ENCODE measurements around the gene PAWR. TPM values are rescaled to one million over a fixed set of nuclear protein-coding genes. Genes with fewer than 3 reads are reported as not detected.

Gene PAWR
- total RNA-seq, 1 experiment from 2014 or later: 176 TPM

GRCh38 chr12:79710707-79711483 lies 20.1 kb upstream of the PAWR start:
- H3K14ac ChIP-seq (ENCODE audit: insufficient read depth, low read length): no peak overlapping the region
- H3K79me2 ChIP-seq (ENCODE audit: insufficient read depth, low read length): no peaks in the 10 kb centered on the region
- H3K4me1 ChIP-seq (ENCODE audit: insufficient read depth, low read length): no peaks in the 10 kb centered on the region
- H3K23ac ChIP-seq (ENCODE audit: insufficient read length, low read depth, low read length): no peak overlapping the region
- no peak overlapping the region for H4K5ac ChIP-seq (ENCODE audit: insufficient read length, low read depth, low read length)
- H3T11ph ChIP-seq (ENCODE audit: low read length): no peak overlapping the region
- Mint-ChIP-seq H3K4me3 (no peak overlapping the region), H3K27me3 (ENCODE audit: low read depth) (no peaks in the 10 kb centered on the region; the same call in 1 of the 2 replicates), H3K9me3 (no peaks in the 10 kb centered on the region), H3K27ac (no peak overlapping the region), H3K36me3 (ENCODE audit: insufficient read depth in 1 of 3, low read depth in 3 of 3) (peaks cover 0 to 3% (median 0%) of the 10 kb centered on the region in 3 experiments; a peak in 1 of 7 replicates), H3K4me1 (peaks cover 11 to 14% of the 10 kb centered on the region in 2 experiments)
- H3K79me1 ChIP-seq (ENCODE audit: insufficient read depth, low read depth, low read length, poor library complexity, severe bottlenecking): no peaks in the 10 kb centered on the region
- no peak overlapping the region for H3K27ac ChIP-seq (ENCODE audit: insufficient read length, low read depth, low read length)
- no peaks in the 10 kb centered on the region for H3K9me3 ChIP-seq (ENCODE audit: control insufficient read depth, low read depth, low read length)
- no peak overlapping the region for H4K91ac ChIP-seq (ENCODE audit: insufficient read length, low read depth, low read length)
- no peak overlapping the region for H3K18ac ChIP-seq (ENCODE audit: insufficient read length, low read depth, low read length)
- DNase-seq: peak; percentile 56
- no peaks in the 10 kb centered on the region for H3K23me2 ChIP-seq (ENCODE audit: insufficient read length, low read depth, low read length, poor library complexity, severe bottlenecking)
- no CpG with 5 or more reads among the region's 50 CpGs for WGBS (ENCODE audit: extremely low coverage, insufficient read length, low lambda C conversion rate)
- no peak overlapping the region for H2BK120ac ChIP-seq (ENCODE audit: low read depth, low read length, poor library complexity, severe bottlenecking)
- H4K8ac ChIP-seq (replicated peaks; ENCODE audit: insufficient read length, low read depth, low read length): no peak overlapping the region
- H2BK5ac ChIP-seq (ENCODE audit: insufficient read length, low read length): no peak overlapping the region
- no peak overlapping the region for H2BK20ac ChIP-seq (ENCODE audit: low read depth, low read length, poor library complexity, severe bottlenecking)
- H4K20me1 ChIP-seq (ENCODE audit: control insufficient read depth, insufficient read depth, insufficient read length): no peaks in the 10 kb centered on the region
- H3K4me2 ChIP-seq (ENCODE audit: insufficient read depth, insufficient read length, low read length): no peak overlapping the region
- H2AFZ ChIP-seq (ENCODE audit: low read length): no peak overlapping the region
- TF ChIP-seq CTCF (conservative IDR thresholded peaks at IDR 0.05): no peak
- H3K56ac ChIP-seq (ENCODE audit: insufficient read length, low read depth, low read length): no peak overlapping the region
- no peak overlapping the region for H2AK5ac ChIP-seq (ENCODE audit: insufficient read length, low read length)
- H3K27me3 ChIP-seq (ENCODE audit: insufficient read depth, low read length): no peaks in the 10 kb centered on the region
- no peak overlapping the region for H3K9ac ChIP-seq (ENCODE audit: extremely low read depth, insufficient read length, low read length)
- no peak overlapping the region for H2BK15ac ChIP-seq (ENCODE audit: low read depth, low read length)
- no peak overlapping the region for H2BK12ac ChIP-seq (ENCODE audit: insufficient read length, low read depth, low read length)
- H3K4ac ChIP-seq (ENCODE audit: low read depth, low read length): no peak overlapping the region
